OCI-LY1 (cell line): Measurements from ENCODE around the gene TCF4.

ENCODE experiments used
- H2AFZ ChIP-seq: fragments of 200-600 bp; sonication (generic), shearing (Covaris generic); 2 replicates; pipeline ENCODE4 v1.6.0; 2014; ENCODE audit warnings: antibody characterized with exemption, mild to moderate bottlenecking, low read length
- H3F3A ChIP-seq: fragments of 200-600 bp; sonication (generic), shearing (Covaris generic); 2 replicates; pipeline ENCODE4 v1.6.0; 2014; ENCODE audit warnings: mild to moderate bottlenecking, antibody characterized with exemption, low read length, moderate library complexity; ENCODE audit not compliant: insufficient read depth
- H3K27ac ChIP-seq: fragments of 200-600 bp; sonication (generic); 2 replicates; pipeline ENCODE4 v1.5.1; 2014; ENCODE audit warnings: low read length, mixed run types, mild to moderate bottlenecking, low read depth; ENCODE audit not compliant: poor library complexity, severe bottlenecking
- H3K27me3 ChIP-seq: fragments of 200-600 bp; sonication (generic); 2 replicates; pipeline ENCODE4 v1.6.0; 2014; ENCODE audit warnings: antibody characterized with exemption, mild to moderate bottlenecking, low read length, moderate library complexity; ENCODE audit not compliant: insufficient read depth
- H3K36me3 ChIP-seq: fragments of 200-600 bp; sonication (generic); 2 replicates; pipeline ENCODE4 v1.6.1; 2014; ENCODE audit warnings: mild to moderate bottlenecking, antibody characterized with exemption, low read length, moderate library complexity, mixed read lengths; ENCODE audit not compliant: insufficient read depth
- H3K4me1 ChIP-seq: fragments of 200-600 bp; sonication (generic); 2 replicates; pipeline ENCODE4 v1.5.1; 2014; ENCODE audit warnings: mild to moderate bottlenecking, low read length, moderate library complexity; ENCODE audit not compliant: insufficient read depth, severe bottlenecking
- H3K4me2 ChIP-seq: fragments of 200-600 bp; sonication (generic), shearing (Covaris generic); 2 replicates; pipeline ENCODE4 v1.6.1; 2014; ENCODE audit warnings: low read length
- H3K4me3 ChIP-seq: fragments of 200-600 bp; sonication (generic); 2 replicates; pipeline ENCODE4 v1.5.1; 2014; ENCODE audit warnings: low read length, low read depth, mild to moderate bottlenecking, mixed read lengths; ENCODE audit not compliant: poor library complexity, severe bottlenecking
- H3K79me2 ChIP-seq: fragments of 200-600 bp; shearing (Covaris generic); 2 replicates; pipeline ENCODE4 v1.6.1; 2016; ENCODE audit warnings: mixed run types, low read length, mixed read lengths; ENCODE audit not compliant: insufficient read depth
- H3K9ac ChIP-seq: fragments of 200-600 bp; sonication (generic), shearing (Covaris generic); 2 replicates; pipeline ENCODE4 v1.6.1; 2014; ENCODE audit warnings: mild to moderate bottlenecking, low read length, mixed read lengths
- H3K9me2 ChIP-seq: fragments of 200-600 bp; sonication (generic), shearing (Covaris generic); 2 replicates; pipeline ENCODE4 v1.6.1; 2014; ENCODE audit warnings: low read depth, mild to moderate bottlenecking, low read length, mixed read lengths
- H3K9me3 ChIP-seq: fragments of 200-600 bp; shearing (Covaris generic); 2 replicates; pipeline ENCODE4 v1.6.1; 2014; ENCODE audit warnings: low read length, mixed read lengths
- H4K20me1 ChIP-seq: fragments of 200-600 bp; sonication (generic), shearing (Covaris generic); 2 replicates; pipeline ENCODE4 v1.6.0; 2016; ENCODE audit warnings: mild to moderate bottlenecking, low read length; ENCODE audit not compliant: insufficient read depth
- EZH2 ChIP-seq: fragments of 200-600 bp; sonication (generic), shearing (Covaris generic); IDR thresholded peaks from 2 replicates; pipeline ENCODE4 v1.8.0; 2017; ENCODE audit warnings: borderline replicate concordance, mixed run types, mild to moderate bottlenecking, antibody characterized with exemption, low read length, moderate library complexity, mixed read lengths
- TF ChIP-seq, protein P1 (sequence below): fragments of 200-600 bp; sonication (generic), shearing (Covaris generic); IDR thresholded peaks from 2 replicates; pipeline ENCODE4 v1.5.1; 2017; ENCODE audit warnings: mild to moderate bottlenecking, antibody characterized with exemption, low read length, moderate library complexity, mixed read lengths

TCF4 gene

DNA sequence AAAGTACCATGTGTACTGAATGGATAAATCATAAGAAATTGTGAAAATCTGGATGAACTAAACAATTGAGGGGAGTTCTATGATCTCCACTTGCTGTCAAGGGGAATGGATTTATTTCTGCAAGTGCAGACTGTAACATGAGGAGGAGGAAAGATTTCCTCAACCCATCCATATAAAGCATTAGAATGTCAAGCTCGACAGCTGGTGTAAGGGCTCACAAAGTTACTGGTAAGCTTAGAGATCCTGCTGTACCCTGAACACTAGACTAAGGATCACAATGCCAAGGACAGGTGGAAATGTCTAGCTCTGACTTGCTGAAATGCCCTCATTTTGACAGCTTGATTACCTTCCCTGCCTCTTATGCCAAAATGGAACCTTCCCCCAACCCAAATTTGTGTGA lies 125.3 kb downstream of the TCF4 start:
- Histone ChIP-seq H3K4me1 (peaks cover 99% of the 10 kb centered on the region), H3K9ac (no peak overlapping the region), H2AFZ (no peak overlapping the region), H3K9me2 (no peaks in the 10 kb centered on the region), H3K27me3 (no peaks in the 10 kb centered on the region), H4K20me1 (no peaks in the 10 kb centered on the region), H3K79me2 (peaks cover 6% of the 10 kb centered on the region; the same call in 1 of the 2 replicates), H3F3A (no peaks in the 10 kb centered on the region), H3K27ac (peak overlapping the region; percentile 81), H3K4me3 (no peak overlapping the region), H3K9me3 (no peaks in the 10 kb centered on the region), H3K4me2 (no peak overlapping the region), H3K36me3 (peaks cover 22% of the 10 kb centered on the region; the same call in 1 of the 2 replicates)
- no peak for TF ChIP-seq EZH2
- TF ChIP-seq, protein P1, sequence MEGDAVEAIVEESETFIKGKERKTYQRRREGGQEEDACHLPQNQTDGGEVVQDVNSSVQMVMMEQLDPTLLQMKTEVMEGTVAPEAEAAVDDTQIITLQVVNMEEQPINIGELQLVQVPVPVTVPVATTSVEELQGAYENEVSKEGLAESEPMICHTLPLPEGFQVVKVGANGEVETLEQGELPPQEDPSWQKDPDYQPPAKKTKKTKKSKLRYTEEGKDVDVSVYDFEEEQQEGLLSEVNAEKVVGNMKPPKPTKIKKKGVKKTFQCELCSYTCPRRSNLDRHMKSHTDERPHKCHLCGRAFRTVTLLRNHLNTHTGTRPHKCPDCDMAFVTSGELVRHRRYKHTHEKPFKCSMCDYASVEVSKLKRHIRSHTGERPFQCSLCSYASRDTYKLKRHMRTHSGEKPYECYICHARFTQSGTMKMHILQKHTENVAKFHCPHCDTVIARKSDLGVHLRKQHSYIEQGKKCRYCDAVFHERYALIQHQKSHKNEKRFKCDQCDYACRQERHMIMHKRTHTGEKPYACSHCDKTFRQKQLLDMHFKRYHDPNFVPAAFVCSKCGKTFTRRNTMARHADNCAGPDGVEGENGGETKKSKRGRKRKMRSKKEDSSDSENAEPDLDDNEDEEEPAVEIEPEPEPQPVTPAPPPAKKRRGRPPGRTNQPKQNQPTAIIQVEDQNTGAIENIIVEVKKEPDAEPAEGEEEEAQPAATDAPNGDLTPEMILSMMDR: no peak

DNA sequence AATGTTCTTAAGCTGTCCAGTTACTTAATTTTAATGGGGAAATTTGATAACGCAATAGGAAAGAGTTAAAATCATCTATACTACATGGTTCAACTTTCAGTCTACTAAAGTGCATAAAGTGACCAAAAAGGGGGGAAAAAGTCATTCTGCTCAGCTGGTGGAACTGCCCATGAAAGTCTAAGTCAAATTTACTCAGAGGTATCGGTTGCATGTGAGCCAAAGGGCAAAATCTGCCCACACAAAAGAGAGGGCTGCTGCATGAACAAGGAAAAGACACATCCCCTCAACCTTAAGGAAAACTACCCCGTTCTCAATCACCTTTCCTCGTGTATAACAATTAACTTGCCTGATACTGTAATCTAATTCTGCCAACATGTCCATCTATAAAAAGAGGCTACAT lies 126.1 kb downstream of the TCF4 start:
- no peaks in the 10 kb centered on the region for H3K9me3 ChIP-seq
- no peaks in the 10 kb centered on the region for H4K20me1 ChIP-seq
- H3K79me2 ChIP-seq: peaks cover 14% of the 10 kb centered on the region; the same call in 1 of the 2 replicates

DNA sequence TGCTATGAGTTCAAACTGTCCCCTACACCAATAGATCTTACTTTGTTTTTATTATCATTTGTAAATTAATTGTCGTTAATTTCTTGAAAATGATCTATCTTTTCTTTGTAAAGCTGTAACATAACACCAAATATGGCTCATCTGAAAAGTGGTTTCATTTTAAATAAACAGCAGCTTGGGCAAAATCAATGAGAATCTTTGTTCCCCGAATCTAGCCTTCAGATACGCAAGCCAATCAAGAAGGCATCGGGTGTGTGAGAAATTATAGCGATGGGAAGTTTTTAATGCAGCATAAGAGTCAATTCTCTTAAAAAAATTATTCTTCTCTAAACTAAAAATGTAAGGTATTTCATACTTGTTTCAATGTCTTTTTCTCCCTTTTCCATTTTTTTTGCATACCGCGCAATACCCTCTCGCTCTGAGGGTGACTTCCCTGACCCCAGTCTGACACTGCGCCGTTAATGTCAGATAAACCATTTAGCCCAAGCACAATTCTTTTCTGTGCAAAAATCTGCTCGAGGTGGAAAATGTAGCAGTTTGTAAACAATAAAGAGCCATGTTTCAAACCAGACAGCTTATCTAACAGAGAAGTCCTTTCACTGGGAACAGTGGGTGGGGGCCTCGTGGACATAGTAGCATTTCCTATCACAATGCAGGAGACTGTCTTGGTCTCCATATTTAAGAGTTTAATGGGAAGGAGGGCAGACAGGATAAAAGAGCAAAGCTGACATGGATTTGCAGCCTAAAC lies 129.4 kb downstream of the TCF4 start:
- H3K9me3 ChIP-seq: no peaks in the 10 kb centered on the region
- H3F3A ChIP-seq: no peaks in the 10 kb centered on the region
- H3K27me3 ChIP-seq: no peaks in the 10 kb centered on the region
- no peak overlapping the region for H3K4me3 ChIP-seq
- H2AFZ ChIP-seq: no peak overlapping the region
- H4K20me1 ChIP-seq: no peaks in the 10 kb centered on the region
- peaks cover 22% of the 10 kb centered on the region; the same call in 1 of the 2 replicates for H3K79me2 ChIP-seq
- peaks cover 20% of the 10 kb centered on the region for H3K36me3 ChIP-seq
- 0 out of 2 replicates have a peak overlapping the region, but pooled peaks have one; percentile 8 for H3K9ac ChIP-seq
- H3K27ac ChIP-seq: peak overlapping the region; percentile 94
- TF ChIP-seq, protein P1: no peak
- no peak for TF ChIP-seq EZH2
- H3K9me2 ChIP-seq: no peaks in the 10 kb centered on the region
- 0 out of 2 replicates have a peak overlapping the region, but pooled peaks have one; percentile 6 for H3K4me2 ChIP-seq
- H3K4me1 ChIP-seq: peaks cover 98% of the 10 kb centered on the region

More for the DNA sequence above, 126.1 kb downstream of the TCF4 start:
- H3K4me2 ChIP-seq: no peak overlapping the region; the same call in 1 of the 2 replicates
- peaks cover 99% of the 10 kb centered on the region for H3K4me1 ChIP-seq
- H3K27ac ChIP-seq: peak overlapping the region; percentile 81
- no peaks in the 10 kb centered on the region for H3F3A ChIP-seq
- H3K4me3 ChIP-seq: no peak overlapping the region
- TF ChIP-seq EZH2: no peak
- TF ChIP-seq, protein P1: no peak
- no peak overlapping the region for H2AFZ ChIP-seq
- no peaks in the 10 kb centered on the region for H3K27me3 ChIP-seq
- H3K36me3 ChIP-seq: peaks cover 22% of the 10 kb centered on the region
- no peaks in the 10 kb centered on the region for H3K9me2 ChIP-seq
- no peak overlapping the region for H3K9ac ChIP-seq
